GM21619 (cell line): ENCODE data around the gene MEGF9.

Experiments used
- ATAC-seq: cut with Tn5 transposase; IDR thresholded peaks from one replicate; pipeline ENCODE4 v1.9.1; 2021; ENCODE audit not compliant: unreplicated experiment

Gene MEGF9

GRCh38 chr9:120707170-120707569 is 7.1 kb downstream of the MEGF9 start:
- ATAC-seq: no peak

- no peak for ATAC-seq
Observed at GRCh38 chr9:120705174-120705573, 9.1 kb downstream of the MEGF9 start.

- no peak for ATAC-seq
Observed at GRCh38 chr9:120702075-120702474, 12.2 kb downstream of the MEGF9 start.

GRCh38 chr9:120701248-120701647 is 13.0 kb downstream of the MEGF9 start:
- no peak for ATAC-seq

GRCh38 chr9:120698766-120699165 is 15.5 kb downstream of the MEGF9 start:
- no peak for ATAC-seq

GRCh38 chr9:120697448-120697847 is 16.8 kb downstream of the MEGF9 start:
- no peak for ATAC-seq

GRCh38 chr9:120696551-120697230 is 17.6 kb downstream of the MEGF9 start:
- no peak for ATAC-seq

- no peak for ATAC-seq
Observed at GRCh38 chr9:120694559-120694958, 19.7 kb downstream of the MEGF9 start.

- peak; percentile 49 for ATAC-seq
Observed at GRCh38 chr9:120693700-120694008, 20.6 kb downstream of the MEGF9 start.

- ATAC-seq: peak; percentile 60
Observed at GRCh38 chr9:120692901-120693699, 21.2 kb downstream of the MEGF9 start.

- no peak for ATAC-seq
Observed at GRCh38 chr9:120690372-120690771, 23.9 kb downstream of the MEGF9 start.

GRCh38 chr9:120689860-120690259 is 24.4 kb downstream of the MEGF9 start:
- ATAC-seq: no peak

- ATAC-seq: no peak
Observed at GRCh38 chr9:120688758-120689157, 25.5 kb downstream of the MEGF9 start.

- ATAC-seq: no peak
Observed at GRCh38 chr9:120683150-120683549, 31.1 kb downstream of the MEGF9 start.

- no peak for ATAC-seq
Observed at GRCh38 chr9:120681121-120681520, 33.1 kb downstream of the MEGF9 start.

- no peak for ATAC-seq
Observed at GRCh38 chr9:120680579-120680978, 33.7 kb downstream of the MEGF9 start.

- no peak for ATAC-seq
Observed at GRCh38 chr9:120680161-120680560, 34.1 kb downstream of the MEGF9 start.

GRCh38 chr9:120677965-120678364 is 36.3 kb downstream of the MEGF9 start:
- no peak for ATAC-seq

GRCh38 chr9:120676767-120677402 is 37.4 kb downstream of the MEGF9 start:
- ATAC-seq: no peak

GRCh38 chr9:120668399-120668798 is 45.9 kb downstream of the MEGF9 start:
- ATAC-seq: no peak

- no peak for ATAC-seq
Observed at GRCh38 chr9:120663950-120664349, 50.3 kb downstream of the MEGF9 start.

GRCh38 chr9:120663380-120663779 is 50.9 kb downstream of the MEGF9 start:
- no peak for ATAC-seq
